Effector memory CD4-positive, alpha-beta T cell (primary cell): ENCODE measurements around the gene PCDH9.

ENCODE experiments used
- DNase-seq, 3 donors: peaks; one replicate each; pipeline ENCODE4 v3.0.0-alpha.2; 2020
- H3K27ac ChIP-seq: 2 replicates; pipeline ENCODE4 v1.7.0; 2013; ENCODE audit warnings: mild to moderate bottlenecking, low read length, moderate library complexity; ENCODE audit not compliant: insufficient read depth, poor library complexity, severe bottlenecking
- H3K27me3 ChIP-seq: replicated peaks from 2 replicates; pipeline ENCODE4 v1.7.0; 2013; ENCODE audit warnings: mild to moderate bottlenecking, low read length; ENCODE audit not compliant: insufficient read depth, control insufficient read depth, poor library complexity, severe bottlenecking
- H3K36me3 ChIP-seq: 2 replicates; pipeline ENCODE4 v1.7.0; 2013; ENCODE audit warnings: mild to moderate bottlenecking, low read length, moderate library complexity; ENCODE audit not compliant: control insufficient read depth, insufficient read depth
- H3K4me1 ChIP-seq: 2 replicates; pipeline ENCODE4 v1.7.0; 2013; ENCODE audit warnings: low read length, mild to moderate bottlenecking; ENCODE audit not compliant: control insufficient read depth, insufficient read depth, poor library complexity, severe bottlenecking
- H3K4me3 ChIP-seq: 2 replicates; pipeline ENCODE4 v1.7.0; 2013; ENCODE audit warnings: low read length, low read depth, mild to moderate bottlenecking; ENCODE audit not compliant: insufficient read depth, poor library complexity, severe bottlenecking
- H3K9me3 ChIP-seq: 2 replicates; pipeline ENCODE4 v1.7.0; 2013; ENCODE audit warnings: mild to moderate bottlenecking, low read length, moderate library complexity; ENCODE audit not compliant: control insufficient read depth

The PCDH9 gene

DNA sequence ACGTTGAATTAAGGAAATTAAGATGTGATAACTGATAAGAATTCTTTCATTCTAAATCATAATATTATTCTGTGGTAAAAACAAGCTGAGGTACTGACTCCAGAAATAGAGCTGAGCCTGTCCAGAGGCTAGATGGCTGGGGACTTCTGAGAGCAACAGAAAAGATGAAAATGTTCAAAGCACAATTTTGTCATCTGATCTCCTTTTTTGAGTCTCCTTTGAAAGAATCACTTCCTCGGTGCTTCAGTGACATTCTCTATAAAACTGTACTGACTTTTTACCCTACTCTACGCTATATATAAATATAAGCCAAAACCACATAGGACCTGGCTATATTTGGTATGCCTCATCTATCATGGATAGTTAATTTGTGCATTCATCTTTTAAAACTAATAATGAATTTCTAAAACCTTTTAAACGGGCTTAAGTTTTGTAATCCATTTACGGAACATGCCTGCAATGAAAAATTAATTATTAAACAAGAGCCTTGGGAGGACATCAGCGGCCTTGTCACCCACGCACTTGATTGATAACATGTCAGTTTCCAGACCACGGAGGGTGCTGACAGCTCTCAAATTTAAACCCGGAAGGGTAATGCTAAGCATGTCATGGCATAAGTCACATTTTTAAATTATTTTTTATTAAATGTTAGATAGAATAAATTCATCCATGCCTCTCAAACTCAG lies 235.5 kb downstream of the PCDH9 start:
- DNase-seq: no peak
- Histone ChIP-seq H3K27ac (no peak overlapping the region), H3K27me3 (no peaks in the 10 kb centered on the region), H3K4me3 (no peak overlapping the region), H3K4me1 (no peaks in the 10 kb centered on the region), H3K36me3 (no peaks in the 10 kb centered on the region), H3K9me3 (no peaks in the 10 kb centered on the region)

DNA sequence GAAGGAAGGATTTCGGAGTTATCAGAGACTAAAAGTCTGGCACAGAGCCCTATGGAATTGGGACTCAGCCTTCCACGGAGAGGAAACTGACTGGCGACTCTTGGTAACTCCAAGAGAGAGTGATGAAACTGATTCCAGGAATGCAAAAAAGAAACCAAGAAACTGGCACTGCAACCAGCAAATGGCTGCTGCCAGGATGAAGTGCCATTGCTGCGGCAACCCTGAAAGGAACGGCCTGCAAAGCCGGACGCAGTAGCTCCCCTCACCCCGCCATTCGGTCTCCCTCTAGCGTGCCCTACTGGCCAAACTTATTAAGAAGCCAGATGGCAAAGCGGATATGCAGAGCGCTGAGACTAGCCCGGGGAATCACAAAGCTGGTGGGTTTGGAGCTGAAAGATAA lies 236.0 kb downstream of the PCDH9 start:
- H3K36me3 ChIP-seq: no peaks in the 10 kb centered on the region
- no peak overlapping the region for H3K4me3 ChIP-seq
- no peaks in the 10 kb centered on the region for H3K27me3 ChIP-seq
- no peaks in the 10 kb centered on the region for H3K9me3 ChIP-seq
- DNase-seq: no peak
- H3K4me1 ChIP-seq: no peaks in the 10 kb centered on the region
- H3K27ac ChIP-seq: no peak overlapping the region

GRCh38 chr13:66992719-66993118 lies 237.4 kb downstream of the PCDH9 start:
- Histone ChIP-seq H3K27ac (no peak overlapping the region), H3K9me3 (no peaks in the 10 kb centered on the region), H3K4me1 (no peaks in the 10 kb centered on the region), H3K27me3 (no peaks in the 10 kb centered on the region), H3K36me3 (no peaks in the 10 kb centered on the region), H3K4me3 (no peak overlapping the region)
- no peak for DNase-seq

DNA sequence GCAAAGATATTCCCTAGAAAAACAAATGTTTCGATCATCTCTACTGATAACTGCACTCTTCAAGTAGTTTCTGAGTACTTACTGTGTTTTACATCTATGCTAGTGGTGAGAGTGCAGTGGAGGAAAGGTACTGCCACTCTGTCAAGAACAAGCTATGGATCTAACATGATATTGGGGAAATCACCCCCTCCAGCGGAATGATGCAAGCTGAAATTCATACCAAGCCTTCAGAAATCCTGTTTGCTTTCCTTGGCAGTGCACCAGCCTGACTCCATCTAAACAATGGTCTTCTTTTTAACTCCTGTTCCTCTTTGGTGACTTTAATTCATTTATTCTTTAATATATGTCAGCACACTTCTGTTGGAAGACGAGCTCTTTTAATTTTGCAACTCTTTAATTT lies 238.0 kb downstream of the PCDH9 start:
- no peaks in the 10 kb centered on the region for H3K9me3 ChIP-seq
- H3K4me3 ChIP-seq: no peak overlapping the region
- no peaks in the 10 kb centered on the region for H3K4me1 ChIP-seq
- no peak for DNase-seq
- no peaks in the 10 kb centered on the region for H3K27me3 ChIP-seq
- H3K27ac ChIP-seq: no peak overlapping the region
- no peaks in the 10 kb centered on the region for H3K36me3 ChIP-seq

- no peak for DNase-seq
- H3K4me1 ChIP-seq: no peaks in the 10 kb centered on the region
- H3K4me3 ChIP-seq: no peak overlapping the region
- H3K9me3 ChIP-seq: no peaks in the 10 kb centered on the region
- H3K36me3 ChIP-seq: no peaks in the 10 kb centered on the region
- no peaks in the 10 kb centered on the region for H3K27me3 ChIP-seq
- no peak overlapping the region for H3K27ac ChIP-seq
Measured at GRCh38 chr13:66984241-66984640, 245.9 kb downstream of the PCDH9 start.

DNA sequence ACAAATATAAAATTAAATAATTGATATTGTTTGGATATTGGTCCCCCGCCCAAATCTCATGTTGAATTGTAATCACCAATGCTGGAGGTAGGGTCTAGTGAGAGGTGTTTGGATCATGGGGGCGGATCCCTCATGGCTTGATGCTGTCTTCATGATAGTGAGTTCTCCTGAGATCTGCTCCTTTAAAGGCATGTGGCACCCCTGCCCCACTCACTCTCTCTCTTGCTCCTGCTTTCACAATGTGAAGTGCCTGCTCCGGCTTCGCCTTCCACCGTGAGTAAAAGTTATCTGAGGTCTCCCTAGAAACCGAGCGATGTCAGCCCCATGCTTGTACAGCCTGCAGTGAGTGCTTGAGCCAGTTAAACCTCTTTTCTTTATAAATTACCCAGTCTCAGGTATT lies 248.2 kb downstream of the PCDH9 start:
- H3K27ac ChIP-seq: no peak overlapping the region
- H3K4me3 ChIP-seq: no peak overlapping the region
- no peaks in the 10 kb centered on the region for H3K4me1 ChIP-seq
- no peak for DNase-seq
- no peaks in the 10 kb centered on the region for H3K36me3 ChIP-seq
- H3K9me3 ChIP-seq: no peaks in the 10 kb centered on the region
- H3K27me3 ChIP-seq: no peaks in the 10 kb centered on the region

DNA sequence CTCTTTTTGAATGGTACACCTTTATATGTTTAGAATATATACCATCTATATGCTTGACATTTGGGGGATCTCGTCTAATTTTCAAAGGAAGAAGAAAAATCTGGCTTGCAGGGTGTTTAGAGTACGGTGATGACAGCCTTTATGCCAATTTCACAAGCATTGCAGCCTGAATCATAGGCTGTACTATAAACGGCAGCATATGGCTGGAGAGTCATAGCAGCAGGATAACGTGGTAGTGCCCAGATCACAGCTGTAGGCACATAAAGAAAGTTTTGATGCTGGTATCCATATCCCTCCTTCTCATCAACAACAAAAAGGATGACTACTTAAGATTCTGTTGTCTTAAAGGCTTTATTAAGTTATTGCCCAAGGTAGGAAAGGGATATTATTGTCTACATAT lies 253.0 kb downstream of the PCDH9 start:
- Histone ChIP-seq H3K4me1 (no peaks in the 10 kb centered on the region), H3K27me3 (no peaks in the 10 kb centered on the region), H3K36me3 (no peaks in the 10 kb centered on the region), H3K4me3 (no peak overlapping the region), H3K27ac (no peak overlapping the region), H3K9me3 (no peaks in the 10 kb centered on the region)
- no peak for DNase-seq

GRCh38 chr13:66974889-66975288 lies 255.2 kb downstream of the PCDH9 start:
- H3K4me1 ChIP-seq: no peaks in the 10 kb centered on the region
- no peak for DNase-seq
- H3K36me3 ChIP-seq: no peaks in the 10 kb centered on the region
- H3K27me3 ChIP-seq: no peaks in the 10 kb centered on the region
- H3K9me3 ChIP-seq: no peaks in the 10 kb centered on the region
- H3K27ac ChIP-seq: no peak overlapping the region
- no peak overlapping the region for H3K4me3 ChIP-seq

- H3K4me1 ChIP-seq: no peaks in the 10 kb centered on the region
- H3K27me3 ChIP-seq: no peaks in the 10 kb centered on the region
- no peak overlapping the region for H3K27ac ChIP-seq
- no peak for DNase-seq
- no peaks in the 10 kb centered on the region for H3K36me3 ChIP-seq
- no peaks in the 10 kb centered on the region for H3K9me3 ChIP-seq
- no peak overlapping the region for H3K4me3 ChIP-seq
Measured at GRCh38 chr13:66974174-66974573, 256.0 kb downstream of the PCDH9 start.

- Histone ChIP-seq H3K4me1 (no peaks in the 10 kb centered on the region), H3K27ac (no peak overlapping the region), H3K36me3 (no peaks in the 10 kb centered on the region), H3K4me3 (no peak overlapping the region), H3K27me3 (no peaks in the 10 kb centered on the region), H3K9me3 (no peaks in the 10 kb centered on the region)
- no peak for DNase-seq
Measured at GRCh38 chr13:66972659-66973058, 257.5 kb downstream of the PCDH9 start.
